HepG2 (cell line): Measurements from ENCODE around the gene PEX11B. TPM values are rescaled to one million over a fixed set of nuclear protein-coding genes. Genes with fewer than 3 reads are reported as not detected.

Source experiments
- BCL6 ChIP-seq: IDR thresholded peaks from 2 replicates; pipeline ENCODE4 v1.6.1; 2016; ENCODE audit warnings: missing genetic modification reagents, missing compliant biosample characterization
- EP300 ChIP-seq, 3 experiments: sonication (generic) in 1 of 3; formaldehyde crosslinking in 1 of 3; IDR thresholded peaks; 2 replicates each; pipeline versions ENCODE4 v1.5.1 to v1.6.1; 2011 to 2020; ENCODE audit warnings: low read depth in 2 of 3, low read length in 2 of 3, borderline replicate concordance in 1 of 3, improper control_type of control experiment in 1 of 3, mild to moderate bottlenecking in 1 of 3, missing genetic modification reagents in 1 of 3, moderate library complexity in 1 of 3
- KDM3A ChIP-seq: IDR thresholded peaks from 2 replicates; pipeline ENCODE4 v1.6.1; 2018; ENCODE audit warnings: low read depth, missing compliant biosample characterization
- MAF1 ChIP-seq: sonication (generic); formaldehyde crosslinking; IDR thresholded peaks from 2 replicates; pipeline ENCODE4 v1.5.0; 2020; ENCODE audit warnings: missing genetic modification reagents, borderline replicate concordance
- NFE2L1 ChIP-seq: sonication (generic); formaldehyde crosslinking; IDR thresholded peaks from 2 replicates; pipeline ENCODE4 v1.4.0; 2020; ENCODE audit warnings: missing genetic modification reagents, mild to moderate bottlenecking, borderline replicate concordance
- REXO4 ChIP-seq: sonication (generic); formaldehyde crosslinking; IDR thresholded peaks from 2 replicates; pipeline ENCODE4 v1.8.0; 2022; ENCODE audit warnings: missing genetic modification reagents, mild to moderate bottlenecking, borderline replicate concordance
- TCF7 ChIP-seq: sonication (generic); IDR thresholded peaks from 2 replicates; pipeline ENCODE4 v1.6.1; 2016; ENCODE audit warnings: antibody characterized with exemption, low read depth
- ZBTB7A ChIP-seq: sonication (generic); formaldehyde crosslinking; IDR thresholded peaks from 2 replicates; pipeline ENCODE4 v1.8.0; 2022; ENCODE audit warnings: mild to moderate bottlenecking, missing genetic modification reagents
- ZNF713 ChIP-seq: sonication (generic); formaldehyde crosslinking; IDR thresholded peaks from 2 replicates; pipeline ENCODE4 v1.4.0; 2020; ENCODE audit warnings: mild to moderate bottlenecking, missing genetic modification reagents
- polyA plus RNA-seq, 8 experiments: library from polyadenylated mRNA; depleted of rRNA in 3 of 8; stranded (reverse) in 7 of 8; unstranded in 1 of 8; fragments of >200 nt; fragmentation: Illumina TruSeq in 4 of 8; extraction: Trizol in 4 of 8; gene quantifications; 2 replicates each; pipeline versions ENCODE4 v1.2.1 to v1.2.3, GENCODE V29; 2011 to 2016; ENCODE audit warnings: low read depth in 4 of 8, missing spikeins in 1 of 8, mixed read lengths in 1 of 8; ENCODE audit not compliant: insufficient read depth in 1 of 8
- total RNA-seq, 5 experiments: library from RNA; depleted of rRNA; stranded (reverse); fragments of >200 nt; fragmentation: Illumina TruSeq; extraction: Trizol; gene quantifications; 2 replicates each; pipeline ENCODE4 v1.2.3, GENCODE V29; 2016; ENCODE audit warnings: low read depth in 1 of 5
- TF ChIP-seq, protein P1 (sequence below): sonication (generic); formaldehyde crosslinking; IDR thresholded peaks from 2 replicates; pipeline ENCODE4 v1.4.0; 2020; ENCODE audit warnings: low read depth, mild to moderate bottlenecking, missing genetic modification reagents
- TF ChIP-seq, protein P2 (sequence below): sonication (generic); formaldehyde crosslinking; IDR thresholded peaks from 2 replicates; pipeline ENCODE4 v1.8.0; 2022; ENCODE audit warnings: mild to moderate bottlenecking, missing genetic modification reagents; ENCODE audit not compliant: insufficient replicate concordance
- TF ChIP-seq, protein P3 (sequence below): sonication (generic); formaldehyde crosslinking; IDR thresholded peaks from 2 replicates; pipeline ENCODE4 v1.4.0; 2020; ENCODE audit warnings: mild to moderate bottlenecking, low read depth, missing genetic modification reagents
- TF ChIP-seq, protein P4 (sequence below): sonication (generic); formaldehyde crosslinking; IDR thresholded peaks from 2 replicates; pipeline ENCODE4 v1.8.1; 2023; ENCODE audit warnings: mild to moderate bottlenecking, missing genetic modification reagents
- TF ChIP-seq, protein P5 (sequence below): sonication (generic); formaldehyde crosslinking; IDR thresholded peaks from 2 replicates; pipeline ENCODE4 v1.5.0; 2020; ENCODE audit warnings: missing genetic modification reagents, mild to moderate bottlenecking, borderline replicate concordance
- TF ChIP-seq, protein P6 (sequence below): IDR thresholded peaks from 2 replicates; pipeline ENCODE4 v1.6.1; 2018; ENCODE audit warnings: missing genetic modification reagents, mild to moderate bottlenecking, missing compliant biosample characterization
- TF ChIP-seq, protein P7 (sequence below): sonication (generic); formaldehyde crosslinking; IDR thresholded peaks from 2 replicates; pipeline ENCODE4 v1.8.0; 2022; ENCODE audit warnings: missing genetic modification reagents, mild to moderate bottlenecking, inconsistent platforms, borderline replicate concordance

The PEX11B gene
- total and polyA plus RNA-seq, 2 of the 13 experiments (the other 11 are each of a cell fraction or from before 2014, with no cell fraction given) = 21.6 to 48.4 TPM

DNA sequence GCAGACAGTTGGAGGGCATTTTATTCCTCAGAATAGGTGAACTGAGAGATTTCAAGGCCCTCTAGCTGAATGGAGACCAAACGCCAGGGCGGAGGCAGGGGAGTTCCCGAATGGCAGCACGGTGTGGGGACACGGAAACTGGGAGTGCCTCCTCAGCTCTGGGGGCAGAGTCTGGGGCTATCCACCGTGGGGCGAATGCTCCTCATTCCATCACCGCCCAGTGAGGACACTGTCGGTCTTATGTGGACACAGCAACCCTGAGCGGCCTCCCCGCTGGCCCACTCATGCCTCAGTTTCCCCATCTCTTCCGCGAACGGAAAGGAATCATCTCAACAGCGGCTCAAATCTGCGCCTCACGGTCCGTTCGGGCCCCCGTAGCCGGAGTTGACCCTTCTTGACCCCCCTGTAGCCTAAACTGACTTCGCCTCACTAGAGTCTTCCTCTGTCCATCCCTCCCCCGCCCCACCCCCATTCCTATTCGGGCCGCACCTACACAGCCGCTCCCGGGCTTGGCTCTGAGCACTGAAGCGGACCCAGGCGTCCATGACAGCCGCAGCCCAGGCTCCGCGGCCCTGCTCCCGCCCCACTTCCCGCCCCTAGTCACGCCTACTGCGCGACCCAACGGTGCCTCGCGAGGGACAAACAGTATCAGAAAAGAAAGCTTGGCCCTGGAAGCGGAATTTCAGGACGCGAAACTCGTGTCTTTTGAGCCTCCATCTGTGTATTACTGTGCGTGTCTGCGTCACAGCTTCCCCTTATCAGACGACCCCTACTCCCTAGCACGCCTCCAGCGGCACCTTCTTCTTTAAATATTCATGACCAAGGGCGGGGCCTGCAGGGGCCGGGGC is at the start of gene PEX11B (continued):
- TF ChIP-seq, protein P1, sequence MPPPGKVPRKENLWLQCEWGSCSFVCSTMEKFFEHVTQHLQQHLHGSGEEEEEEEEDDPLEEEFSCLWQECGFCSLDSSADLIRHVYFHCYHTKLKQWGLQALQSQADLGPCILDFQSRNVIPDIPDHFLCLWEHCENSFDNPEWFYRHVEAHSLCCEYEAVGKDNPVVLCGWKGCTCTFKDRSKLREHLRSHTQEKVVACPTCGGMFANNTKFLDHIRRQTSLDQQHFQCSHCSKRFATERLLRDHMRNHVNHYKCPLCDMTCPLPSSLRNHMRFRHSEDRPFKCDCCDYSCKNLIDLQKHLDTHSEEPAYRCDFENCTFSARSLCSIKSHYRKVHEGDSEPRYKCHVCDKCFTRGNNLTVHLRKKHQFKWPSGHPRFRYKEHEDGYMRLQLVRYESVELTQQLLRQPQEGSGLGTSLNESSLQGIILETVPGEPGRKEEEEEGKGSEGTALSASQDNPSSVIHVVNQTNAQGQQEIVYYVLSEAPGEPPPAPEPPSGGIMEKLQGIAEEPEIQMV (CRISPR knock-in tag) = no peak
- TF ChIP-seq, protein P2, sequence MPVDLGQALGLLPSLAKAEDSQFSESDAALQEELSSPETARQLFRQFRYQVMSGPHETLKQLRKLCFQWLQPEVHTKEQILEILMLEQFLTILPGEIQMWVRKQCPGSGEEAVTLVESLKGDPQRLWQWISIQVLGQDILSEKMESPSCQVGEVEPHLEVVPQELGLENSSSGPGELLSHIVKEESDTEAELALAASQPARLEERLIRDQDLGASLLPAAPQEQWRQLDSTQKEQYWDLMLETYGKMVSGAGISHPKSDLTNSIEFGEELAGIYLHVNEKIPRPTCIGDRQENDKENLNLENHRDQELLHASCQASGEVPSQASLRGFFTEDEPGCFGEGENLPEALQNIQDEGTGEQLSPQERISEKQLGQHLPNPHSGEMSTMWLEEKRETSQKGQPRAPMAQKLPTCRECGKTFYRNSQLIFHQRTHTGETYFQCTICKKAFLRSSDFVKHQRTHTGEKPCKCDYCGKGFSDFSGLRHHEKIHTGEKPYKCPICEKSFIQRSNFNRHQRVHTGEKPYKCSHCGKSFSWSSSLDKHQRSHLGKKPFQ = no peak
- no peak for TF ChIP-seq REXO4
- TF ChIP-seq, protein P3, sequence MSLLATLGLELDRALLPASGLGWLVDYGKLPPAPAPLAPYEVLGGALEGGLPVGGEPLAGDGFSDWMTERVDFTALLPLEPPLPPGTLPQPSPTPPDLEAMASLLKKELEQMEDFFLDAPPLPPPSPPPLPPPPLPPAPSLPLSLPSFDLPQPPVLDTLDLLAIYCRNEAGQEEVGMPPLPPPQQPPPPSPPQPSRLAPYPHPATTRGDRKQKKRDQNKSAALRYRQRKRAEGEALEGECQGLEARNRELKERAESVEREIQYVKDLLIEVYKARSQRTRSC (CRISPR knock-in tag) = no peak
- TF ChIP-seq BCL6 = no peak
- TF ChIP-seq, protein P4, sequence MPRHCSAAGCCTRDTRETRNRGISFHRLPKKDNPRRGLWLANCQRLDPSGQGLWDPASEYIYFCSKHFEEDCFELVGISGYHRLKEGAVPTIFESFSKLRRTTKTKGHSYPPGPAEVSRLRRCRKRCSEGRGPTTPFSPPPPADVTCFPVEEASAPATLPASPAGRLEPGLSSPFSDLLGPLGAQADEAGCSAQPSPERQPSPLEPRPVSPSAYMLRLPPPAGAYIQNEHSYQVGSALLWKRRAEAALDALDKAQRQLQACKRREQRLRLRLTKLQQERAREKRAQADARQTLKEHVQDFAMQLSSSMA (CRISPR knock-in tag) = no peak
- TF ChIP-seq EP300 (IDR thresholded peaks at IDR 0.05; ENCODE audit: low read depth in 2 of 2, low read length in 2 of 2) = no peak
- no peak for TF ChIP-seq EP300 (CRISPR knock-in tag; IDR thresholded peaks at IDR 0.05; ENCODE audit: borderline replicate concordance)
- TF ChIP-seq, protein P5, sequence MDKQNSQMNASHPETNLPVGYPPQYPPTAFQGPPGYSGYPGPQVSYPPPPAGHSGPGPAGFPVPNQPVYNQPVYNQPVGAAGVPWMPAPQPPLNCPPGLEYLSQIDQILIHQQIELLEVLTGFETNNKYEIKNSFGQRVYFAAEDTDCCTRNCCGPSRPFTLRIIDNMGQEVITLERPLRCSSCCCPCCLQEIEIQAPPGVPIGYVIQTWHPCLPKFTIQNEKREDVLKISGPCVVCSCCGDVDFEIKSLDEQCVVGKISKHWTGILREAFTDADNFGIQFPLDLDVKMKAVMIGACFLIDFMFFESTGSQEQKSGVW (CRISPR knock-in tag) = peak; percentile 89; the same call in 1 of the 2 replicates
- TF ChIP-seq NFE2L1 (CRISPR knock-in tag) = no peak
- TF ChIP-seq, protein P6, sequence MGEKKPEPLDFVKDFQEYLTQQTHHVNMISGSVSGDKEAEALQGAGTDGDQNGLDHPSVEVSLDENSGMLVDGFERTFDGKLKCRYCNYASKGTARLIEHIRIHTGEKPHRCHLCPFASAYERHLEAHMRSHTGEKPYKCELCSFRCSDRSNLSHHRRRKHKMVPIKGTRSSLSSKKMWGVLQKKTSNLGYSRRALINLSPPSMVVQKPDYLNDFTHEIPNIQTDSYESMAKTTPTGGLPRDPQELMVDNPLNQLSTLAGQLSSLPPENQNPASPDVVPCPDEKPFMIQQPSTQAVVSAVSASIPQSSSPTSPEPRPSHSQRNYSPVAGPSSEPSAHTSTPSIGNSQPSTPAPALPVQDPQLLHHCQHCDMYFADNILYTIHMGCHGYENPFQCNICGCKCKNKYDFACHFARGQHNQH (CRISPR knock-in tag) = no peak; the same call in 1 of the 2 replicates
- TF ChIP-seq ZNF713 (CRISPR knock-in tag) = no peak
- TF ChIP-seq MAF1 = no peak
- no peak for TF ChIP-seq TCF7
- TF ChIP-seq KDM3A = no peak
- TF ChIP-seq, protein P7, sequence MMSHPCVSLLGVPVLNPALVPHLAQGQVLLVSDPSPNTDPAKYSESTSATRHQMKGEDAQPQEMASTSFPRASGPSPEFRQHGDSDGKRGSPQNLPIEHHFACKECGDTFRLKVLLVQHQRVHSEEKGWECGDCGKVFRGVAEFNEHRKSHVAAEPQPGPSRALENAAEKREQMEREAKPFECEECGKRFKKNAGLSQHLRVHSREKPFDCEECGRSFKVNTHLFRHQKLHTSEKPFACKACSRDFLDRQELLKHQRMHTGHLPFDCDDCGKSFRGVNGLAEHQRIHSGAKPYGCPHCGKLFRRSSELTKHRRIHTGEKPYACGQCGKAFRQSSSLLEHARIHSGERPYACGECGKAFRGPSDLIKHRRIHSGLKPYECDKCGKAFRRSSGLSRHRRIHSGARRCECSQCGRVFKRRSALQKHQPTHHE = no peak
- no peak for TF ChIP-seq ZBTB7A (CRISPR knock-in tag)
